ENCODE results near the gene SERPINA10.

GRCh38 chr14:94303111-94303510 is 10.0 kb upstream of the SERPINA10 start:
- TF ChIP-seq CTCF (IDR thresholded peaks at IDR 0.05; ENCODE audit: low read length): no peak
- TF ChIP-seq EZH2 (IDR thresholded peaks at IDR 0.05; ENCODE audit: borderline replicate concordance, low read length): no peak

Data from OCI-LY1 (cell line).